Naive thymus-derived CD4-positive, alpha-beta T cell (primary cell): ENCODE measurements around the gene SMARCA1. TPM values are rescaled to one million over a fixed set of nuclear protein-coding genes. Genes with fewer than 3 reads are reported as not detected.
"Not testable (repeated sequence)": the region's sequence is repeated elsewhere in the genome, so short reads cannot be mapped to it uniquely, and the experiment has no call there.

ENCODE experiments used
- ATAC-seq: fragments of 150-1000 bp; cut with Tn5 transposase; 2 replicates; pipeline ENCODE4 v1.10.0; 2021; ENCODE audit warnings: mild to moderate bottlenecking, moderate library complexity
- CTCF ChIA-PET: fragments of 350-600 bp; sonication (Branson Sonifier 250); formaldehyde crosslinking; loops from one replicate; lab custom pipeline; 2021; ENCODE audit warnings: antibody characterized with exemption; lab: Charles Lee
- POLR2A ChIA-PET: fragments of 350-600 bp; sonication (Branson Sonifier 250); formaldehyde crosslinking; loops from one replicate; lab custom pipeline; 2021; ENCODE audit warnings: antibody characterized with exemption, inconsistent platforms; lab: Charles Lee
- DNase-seq, 9 donors: peaks; one replicate each; pipeline versions ENCODE4 v3.0.0 to v3.0.0-alpha.2; 2020 to 2022; ENCODE audit warnings: mixed read lengths in 1 of 9
- H3K27ac ChIP-seq: one replicate; pipeline ENCODE4 v1.7.0; 2013; ENCODE audit warnings: mild to moderate bottlenecking, low read depth, low read length, moderate library complexity
- H3K27me3 ChIP-seq, 2 donors: one replicate each; pipeline ENCODE4 v1.7.0; 2013; ENCODE audit warnings: low read length in 2 of 2, mild to moderate bottlenecking in 2 of 2, moderate library complexity in 2 of 2; ENCODE audit not compliant: control insufficient read depth in 2 of 2, insufficient read depth in 2 of 2
- H3K36me3 ChIP-seq, 3 experiments: 1 replicate in 2 of 3; 2 replicates in 1 of 3; pipeline ENCODE4 v1.7.0; 2013; ENCODE audit warnings: low read length in 3 of 3, mild to moderate bottlenecking in 3 of 3, moderate library complexity in 1 of 3; ENCODE audit not compliant: insufficient read depth in 3 of 3, control insufficient read depth in 2 of 3
- H3K4me1 ChIP-seq, 2 donors: one replicate each; pipeline ENCODE4 v1.7.0; 2013; ENCODE audit warnings: low read length in 2 of 2, mild to moderate bottlenecking in 2 of 2, moderate library complexity in 1 of 2; ENCODE audit not compliant: control insufficient read depth in 2 of 2, insufficient read depth in 2 of 2
- H3K4me3 ChIP-seq: 2 replicates; pipeline ENCODE4 v1.7.0; 2013; ENCODE audit warnings: mild to moderate bottlenecking, low read length
- H3K9me3 ChIP-seq, 3 experiments: 1 replicate in 2 of 3; 2 replicates in 1 of 3; pipeline ENCODE4 v1.7.0; 2013; ENCODE audit warnings: low read length in 3 of 3; ENCODE audit not compliant: control insufficient read depth in 2 of 3
- H3K27ac Mint-ChIP-seq, 9 donors: one replicate each; pipeline ENCODE4 v1.8.0; 2020 to 2022; ENCODE audit warnings: mixed read lengths in 9 of 9, mild to moderate bottlenecking in 8 of 9, moderate library complexity in 5 of 9, inconsistent platforms in 2 of 9
- H3K27me3 Mint-ChIP-seq, 5 donors: one replicate each; pipeline ENCODE4 v1.8.0; 2021 to 2022; ENCODE audit warnings: mixed read lengths in 5 of 5, mild to moderate bottlenecking in 1 of 5
- H3K36me3 Mint-ChIP-seq, 5 donors: one replicate each; pipeline ENCODE4 v1.8.0; 2020 to 2022; ENCODE audit warnings: mixed read lengths in 5 of 5, mild to moderate bottlenecking in 3 of 5, inconsistent platforms in 1 of 5
- H3K4me1 Mint-ChIP-seq, 7 donors: one replicate each; pipeline ENCODE4 v1.8.0; 2020 to 2022; ENCODE audit warnings: mixed read lengths in 7 of 7, mild to moderate bottlenecking in 3 of 7, inconsistent platforms in 1 of 7
- H3K4me3 Mint-ChIP-seq, 10 donors: one replicate each; pipeline ENCODE4 v1.8.0; 2020 to 2022; ENCODE audit warnings: mild to moderate bottlenecking in 10 of 10, mixed read lengths in 10 of 10, moderate library complexity in 6 of 10, inconsistent platforms in 2 of 10
- H3K9me3 Mint-ChIP-seq, 11 donors: one replicate each; pipeline ENCODE4 v1.8.0; 2020 to 2022; ENCODE audit warnings: mixed read lengths in 11 of 11, mild to moderate bottlenecking in 4 of 11, inconsistent platforms in 1 of 11, moderate library complexity in 1 of 11
- intact Hi-C, 2 donors: fragments of 100-400 bp; cut with micrococcal nuclease; formaldehyde crosslinking; loops; one replicate each; pipeline ENCODE4 v1.15.1; 2023
- polyA plus RNA-seq, 2 donors: library from polyadenylated mRNA; unstranded; fragments of 300-500 nt; fragmentation: Illumina TruSeq; gene quantifications; one replicate each; pipeline ENCODE4 v1.2.3, GENCODE V29; 2021
- total RNA-seq, 6 experiments: library from RNA in 5 of 6; stranded (reverse) in 5 of 6; gene quantifications; 1 replicate in 5 of 6; 2 replicates in 1 of 6; pipeline ENCODE4 v1.2.3 and lab custom pipeline; 2021 to 2026

Gene SMARCA1
- total RNA-seq, result 1 to 10 TPM in 3 of 5 experiments, under 1 TPM in 1, not detected in 1; 0.72 to 2.9 (median 1.7) TPM
- polyA plus RNA-seq, result 1 to 10 TPM; 3.3 to 5.0 TPM
- total RNA-seq (lab: John Stamatoyannopoulos, UW), result 9.4 reads per million, percentile 34 among the genes with 10 or more reads in this experiment

- peaks cover 0 to 2% (median 0%) of the 10 kb centered on the region in 11 donors for H3K9me3 Mint-ChIP-seq
- CTCF ChIA-PET, result interaction anchor here (0.6 kb wide), 1 partner anchor 621 kb away, joined by 4 read pairs; no protein-coding TSS in a partner anchor
- peak within 1 kb of the TSS; percentile 46 for H3K4me3 ChIP-seq
Observed at GRCh38 chrX:129523079-129523911, at the start of gene SMARCA1. TSS of gene SMARCA1 (minus strand) at chrX:129523490. CDS start at chrX:129523370, 120 bp downstream.

GRCh38 chrX:129572422-129572821 lies 49.1 kb upstream of the SMARCA1 start:
- Mint-ChIP-seq H3K36me3 (peaks cover 13 to 42% (median 24%) of the 10 kb centered on the region in 5 donors), H3K4me3 (no peak overlapping the region), H3K27ac (no peak overlapping the region), H3K27me3 (no peaks in the 10 kb centered on the region), H3K4me1 (peaks cover 0 to 2% (median 0%) of the 10 kb centered on the region in 7 donors), H3K9me3 (no peaks in the 10 kb centered on the region)
- no peaks in the 10 kb centered on the region for H3K9me3 ChIP-seq
- H3K4me1 ChIP-seq, result no peaks in the 10 kb centered on the region
- ATAC-seq (no peak), DNase-seq (no peak)
- H3K27me3 ChIP-seq, result no peaks in the 10 kb centered on the region
- H3K27ac ChIP-seq, result no peak overlapping the region
- no peak overlapping the region for H3K4me3 ChIP-seq
- CTCF ChIA-PET, result no interaction called here
- intact Hi-C loops, result no loop called here
- no peaks in the 10 kb centered on the region for H3K36me3 ChIP-seq
- POLR2A ChIA-PET, result no interaction called here

More at GRCh38 chrX:129523079-129523911, at the start of gene SMARCA1:
- peaks cover 0 to 2% of the 10 kb centered on the region in 2 donors for H3K27me3 ChIP-seq
- peaks cover 0 to 18% (median 11%) of the 10 kb centered on the region in 7 donors for H3K4me1 Mint-ChIP-seq
- peak within 1 kb of the TSS; percentile 74 to 92 (median 88) for H3K4me3 Mint-ChIP-seq
- H3K4me1 ChIP-seq, result peaks cover 0 to 7% of the 10 kb centered on the region in 2 donors
- peak; percentile 34 for ATAC-seq
- no peaks in the 10 kb centered on the region for H3K36me3 ChIP-seq
- intact Hi-C loops, result loop anchor here in 1 of 2 donors (2.0 kb wide), 2 partner anchors 18 kb away; partner anchors contain the start of gene OCRL
- POLR2A ChIA-PET, result interaction anchor here (1.6 kb wide), 1 partner anchor 9 kb away, joined by 4 read pairs; no protein-coding TSS in a partner anchor
- DNase-seq, result peak in 5 of 9 donors; percentile 4 to 12 (median 10)
- no peaks in the 10 kb centered on the region for H3K36me3 Mint-ChIP-seq
- H3K27ac ChIP-seq, result peak within 1 kb of the TSS; percentile 62
- no peaks in the 10 kb centered on the region for H3K9me3 ChIP-seq
- H3K27me3 Mint-ChIP-seq, result peaks cover 0 to 48% (median 0%) of the 10 kb centered on the region in 5 donors
- peak within 1 kb of the TSS in 8 of 9 donors; percentile 68 to 91 (median 84) for H3K27ac Mint-ChIP-seq

GRCh38 chrX:129568349-129568748 lies 45.1 kb upstream of the SMARCA1 start:
- CTCF ChIA-PET, result no interaction called here
- no peak for DNase-seq
- Histone ChIP-seq H3K27me3 (no peaks in the 10 kb centered on the region), H3K9me3 (no peaks in the 10 kb centered on the region), H3K27ac (no peak overlapping the region), H3K4me3 (no peak overlapping the region), H3K36me3 (no peaks in the 10 kb centered on the region), H3K4me1 (no peaks in the 10 kb centered on the region)
- Mint-ChIP-seq H3K9me3 (peaks cover 0 to 3% (median 0%) of the 10 kb centered on the region in 11 donors), H3K4me1 (peaks cover 5 to 13% (median 12%) of the 10 kb centered on the region in 7 donors), H3K36me3 (peaks cover 12 to 27% (median 18%) of the 10 kb centered on the region in 5 donors), H3K27me3 (no peaks in the 10 kb centered on the region), H3K4me3 (no peak overlapping the region), H3K27ac (no peak overlapping the region)
- no peak for ATAC-seq
- intact Hi-C loops, result no loop called here
- POLR2A ChIA-PET, result no interaction called here

GRCh38 chrX:129566073-129566472 lies 42.8 kb upstream of the SMARCA1 start:
- Mint-ChIP-seq H3K27me3 (no peaks in the 10 kb centered on the region), H3K27ac (no peak overlapping the region), H3K4me3 (peak overlapping the region in 3 of 10 donors; percentile 3 to 57 (median 36)), H3K36me3 (peaks cover 18 to 42% (median 28%) of the 10 kb centered on the region in 5 donors), H3K4me1 (peaks cover 5 to 13% (median 12%) of the 10 kb centered on the region in 7 donors), H3K9me3 (peaks cover 0 to 4% (median 0%) of the 10 kb centered on the region in 11 donors)
- intact Hi-C loops, result no loop called here
- no peak overlapping the region for H3K27ac ChIP-seq
- H3K9me3 ChIP-seq, result no peaks in the 10 kb centered on the region
- H3K27me3 ChIP-seq, result no peaks in the 10 kb centered on the region
- no peak for DNase-seq
- peaks cover 0 to 6% (median 3%) of the 10 kb centered on the region in 3 experiments for H3K36me3 ChIP-seq
- no peak overlapping the region for H3K4me3 ChIP-seq
- H3K4me1 ChIP-seq, result no peaks in the 10 kb centered on the region
- POLR2A ChIA-PET, result no interaction called here
- CTCF ChIA-PET, result no interaction called here
- ATAC-seq, result no peak

- Histone ChIP-seq H3K27ac (no peak overlapping the region), H3K36me3 (peaks cover 0 to 6% (median 3%) of the 10 kb centered on the region in 3 experiments), H3K9me3 (no peaks in the 10 kb centered on the region), H3K4me3 (no peak overlapping the region), H3K27me3 (no peaks in the 10 kb centered on the region), H3K4me1 (no peaks in the 10 kb centered on the region)
- Mint-ChIP-seq H3K9me3 (peaks cover 0 to 4% (median 0%) of the 10 kb centered on the region in 11 donors), H3K4me1 (peaks cover 5 to 13% (median 12%) of the 10 kb centered on the region in 7 donors), H3K4me3 (peak overlapping the region in 1 of 10 donors; percentile 36), H3K36me3 (peaks cover 16 to 37% (median 27%) of the 10 kb centered on the region in 5 donors), H3K27me3 (no peaks in the 10 kb centered on the region), H3K27ac (no peak overlapping the region)
- CTCF ChIA-PET, result interaction anchor here (0.5 kb wide), 1 partner anchor 557 kb away, joined by 3 read pairs; no protein-coding TSS in a partner anchor
- ATAC-seq (no peak), DNase-seq (no peak)
- intact Hi-C loops, result no loop called here
- POLR2A ChIA-PET, result no interaction called here
Observed at GRCh38 chrX:129565046-129565650, 41.9 kb upstream of the SMARCA1 start.

- ATAC-seq, H3K9me3 ChIP-seq, H3K27ac ChIP-seq, H3K9me3 Mint-ChIP-seq, H3K36me3 ChIP-seq, H3K4me3 Mint-ChIP-seq, H3K4me1 ChIP-seq, CTCF ChIA-PET, H3K27me3 Mint-ChIP-seq, H3K27ac Mint-ChIP-seq, DNase-seq, POLR2A ChIA-PET, H3K4me3 ChIP-seq, intact Hi-C loops, H3K27me3 ChIP-seq: not testable (repeated sequence)
- H3K4me1 Mint-ChIP-seq, result peaks cover 5 to 13% (median 12%) of the 10 kb centered on the region in 7 donors
- H3K36me3 Mint-ChIP-seq, result peaks cover 17 to 32% (median 23%) of the 10 kb centered on the region in 5 donors
Observed at GRCh38 chrX:129564345-129564744, 41.1 kb upstream of the SMARCA1 start.
